Activated CD4-positive, alpha-beta T cell treated with anti-CD3 and anti-CD28 coated beads, Interleukin-2, amount 50 U/mL, for 4 hours (primary cell): ENCODE results near the gene SNX5.
A peak's percentile ranks its signal among the peaks of the same experiment; 100 is the strongest.

ENCODE experiments used
- DNase-seq, 2 experiments: peaks; one replicate each; pipeline ENCODE4 v3.0.0-alpha.2; 2020

SNX5 gene

DNA sequence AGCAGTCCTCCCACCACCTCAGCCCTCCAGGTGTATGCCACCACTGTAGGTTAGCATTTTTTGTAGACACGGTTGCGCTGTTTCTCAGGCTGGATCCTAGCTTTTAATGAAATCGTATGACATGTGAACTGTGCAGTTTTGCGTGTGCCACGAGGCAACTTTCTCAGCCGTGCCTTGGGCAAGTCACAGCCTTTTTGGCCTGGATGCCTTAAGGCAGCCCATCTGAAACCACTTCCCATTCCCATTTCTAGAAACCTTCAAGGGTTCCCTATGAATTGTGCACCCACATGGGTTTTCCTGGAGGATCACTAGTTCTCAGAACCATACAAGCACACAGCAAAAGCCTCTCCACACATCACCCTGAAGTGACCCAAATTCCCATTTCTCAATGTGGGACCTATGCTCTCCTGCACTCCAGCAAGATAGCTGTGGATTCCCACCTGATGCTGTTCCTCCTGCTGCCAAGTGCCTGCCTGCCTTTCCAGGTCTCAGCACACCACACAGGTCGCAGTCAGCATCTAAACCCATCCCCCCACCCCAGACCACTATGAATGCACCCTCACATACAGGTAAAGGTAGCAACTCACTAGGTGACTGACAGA, 28.9 kb downstream of the SNX5 start:
- DNase-seq = no peak

DNA sequence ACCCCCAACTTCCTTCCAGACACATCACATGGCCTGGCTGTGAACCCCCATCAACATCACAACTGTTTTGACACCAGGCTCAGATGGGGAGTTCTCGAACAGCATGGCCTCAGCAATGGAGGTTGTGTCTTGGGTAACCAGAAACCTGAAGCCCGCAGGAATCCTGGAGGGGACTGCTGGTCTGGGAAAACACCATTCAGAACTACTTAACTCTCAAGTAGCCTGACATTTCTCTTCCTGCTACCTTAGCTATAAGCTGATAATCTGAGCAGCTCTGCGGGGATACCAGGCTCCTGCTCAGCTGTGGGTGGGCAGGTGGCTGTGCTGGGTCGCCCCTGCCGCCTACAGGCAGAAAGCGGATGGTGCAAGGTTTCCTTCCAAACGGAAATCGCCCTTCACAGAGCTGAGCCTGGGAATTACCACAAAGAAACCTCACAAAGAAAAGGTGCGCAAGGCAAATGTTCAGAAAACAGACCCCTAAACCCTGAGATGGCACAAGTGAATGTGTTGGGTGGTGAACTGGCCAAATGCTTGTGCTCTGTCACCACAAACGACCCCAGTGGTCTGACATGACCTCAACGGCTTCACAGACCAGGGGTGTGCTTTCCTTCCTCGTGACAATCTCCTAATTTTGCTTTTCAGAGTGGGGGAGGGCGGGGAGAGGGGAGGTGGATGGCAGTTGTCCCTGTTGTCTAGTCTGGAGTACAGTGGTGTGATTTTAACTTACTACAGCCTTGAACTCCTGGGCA, 29.5 kb downstream of the SNX5 start:
- DNase-seq = peak; percentile 38 to 48

DNA sequence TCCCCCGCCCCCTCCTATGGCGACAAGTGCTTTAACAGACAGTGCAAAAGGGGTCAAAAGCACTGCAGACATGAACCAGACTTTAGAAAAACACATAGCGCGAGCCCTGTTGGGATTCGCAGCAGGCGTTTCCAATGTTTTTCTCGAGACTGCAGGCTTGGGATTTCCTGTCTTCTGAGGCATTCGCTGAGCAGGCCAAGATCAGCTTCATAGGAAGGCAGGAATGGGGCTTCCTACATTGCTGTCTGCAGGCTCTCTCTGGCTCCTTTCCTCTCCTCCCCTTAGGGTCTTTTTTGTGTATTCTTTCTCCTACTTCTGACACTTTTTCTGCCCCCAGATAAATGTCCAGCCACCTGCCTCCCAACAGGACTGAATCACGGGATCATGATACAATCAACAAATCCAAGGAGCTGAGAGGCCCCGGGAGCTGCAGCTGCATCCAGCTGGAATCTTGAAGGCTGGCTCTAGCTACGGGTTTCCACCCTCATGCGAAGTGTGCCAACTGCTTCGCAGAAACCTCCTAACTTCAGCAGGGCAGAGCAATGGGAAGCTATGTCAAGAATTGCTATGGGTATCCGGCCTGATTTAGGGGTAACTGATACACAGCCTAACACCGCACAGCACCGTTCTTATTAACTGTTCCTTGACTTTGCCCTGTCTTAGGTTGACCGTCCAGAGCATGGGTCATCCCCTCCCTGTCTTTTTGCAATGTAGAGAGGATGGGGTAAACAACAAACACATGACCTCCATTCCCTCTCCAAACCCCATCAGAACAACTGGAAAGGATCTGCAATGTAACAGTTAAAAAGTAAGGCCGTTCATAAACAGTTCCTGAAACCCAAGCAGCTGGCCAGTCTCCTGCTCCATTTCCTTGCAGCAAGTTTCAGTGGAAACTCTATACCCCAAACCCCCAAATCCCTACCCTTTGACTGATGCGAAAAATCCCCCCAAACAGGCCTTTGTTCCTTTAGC, 31.5 kb downstream of the SNX5 start:
- no peak for DNase-seq

DNA sequence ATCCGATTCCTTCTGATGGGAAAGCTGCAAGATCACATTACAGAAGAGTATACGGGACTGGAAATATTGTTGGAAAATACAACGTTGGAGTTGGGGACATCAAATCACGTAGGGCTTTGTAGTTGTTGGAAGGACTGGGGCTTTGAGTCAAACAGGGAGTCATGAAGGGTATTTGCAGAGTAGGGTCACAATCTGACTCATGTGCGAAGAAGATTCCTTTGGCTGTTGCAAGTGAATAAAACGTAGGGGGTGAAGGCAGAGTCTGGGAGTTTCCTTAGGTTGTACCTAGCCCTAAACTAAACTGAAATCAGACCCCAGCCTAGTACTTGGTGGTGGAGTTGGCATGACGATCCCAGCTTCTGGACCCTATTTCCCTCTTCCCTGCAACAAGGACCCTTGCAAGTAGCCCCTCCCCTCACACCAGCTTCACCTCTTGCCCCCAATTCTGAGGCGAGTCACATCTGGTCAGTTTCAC, 32.3 kb downstream of the SNX5 start:
- no peak for DNase-seq

DNA sequence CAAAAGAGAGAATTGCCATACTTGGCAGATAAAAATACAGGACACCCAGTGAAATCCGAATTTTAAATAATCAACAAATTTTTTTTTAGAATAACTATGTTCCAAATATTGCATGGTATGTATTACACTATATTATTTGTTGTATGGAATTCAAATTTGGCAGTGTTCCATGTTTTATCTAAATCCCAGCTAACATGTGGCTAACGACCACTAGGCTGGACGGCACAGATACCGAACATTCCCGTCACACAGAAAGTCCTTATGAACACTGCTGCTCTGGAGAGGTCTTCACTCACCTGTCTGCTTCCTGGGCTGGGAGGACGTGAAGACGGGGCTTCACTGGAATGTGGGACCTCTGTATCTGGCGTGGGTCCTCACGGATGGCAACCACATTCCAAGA, 32.8 kb downstream of the SNX5 start:
- no peak for DNase-seq

DNA sequence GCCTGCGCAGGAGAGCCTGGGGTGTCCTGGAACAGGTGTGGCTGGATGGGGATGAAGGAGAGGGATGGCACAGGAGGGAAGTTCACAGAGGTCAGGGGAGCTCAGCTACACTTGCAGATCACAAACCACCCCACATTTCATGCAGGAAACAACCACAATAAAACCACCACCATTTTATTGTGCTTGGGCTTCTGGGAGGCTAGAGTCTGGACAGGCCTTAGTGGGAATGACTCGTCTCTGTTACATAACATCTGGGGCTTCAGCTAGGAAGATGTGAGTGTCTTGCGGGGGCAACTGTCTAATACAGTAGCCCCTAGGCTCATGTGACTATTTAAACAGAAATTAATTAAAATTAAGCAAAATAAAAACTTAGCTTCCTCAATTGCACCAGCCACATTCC, 33.4 kb downstream of the SNX5 start:
- no peak for DNase-seq

DNA sequence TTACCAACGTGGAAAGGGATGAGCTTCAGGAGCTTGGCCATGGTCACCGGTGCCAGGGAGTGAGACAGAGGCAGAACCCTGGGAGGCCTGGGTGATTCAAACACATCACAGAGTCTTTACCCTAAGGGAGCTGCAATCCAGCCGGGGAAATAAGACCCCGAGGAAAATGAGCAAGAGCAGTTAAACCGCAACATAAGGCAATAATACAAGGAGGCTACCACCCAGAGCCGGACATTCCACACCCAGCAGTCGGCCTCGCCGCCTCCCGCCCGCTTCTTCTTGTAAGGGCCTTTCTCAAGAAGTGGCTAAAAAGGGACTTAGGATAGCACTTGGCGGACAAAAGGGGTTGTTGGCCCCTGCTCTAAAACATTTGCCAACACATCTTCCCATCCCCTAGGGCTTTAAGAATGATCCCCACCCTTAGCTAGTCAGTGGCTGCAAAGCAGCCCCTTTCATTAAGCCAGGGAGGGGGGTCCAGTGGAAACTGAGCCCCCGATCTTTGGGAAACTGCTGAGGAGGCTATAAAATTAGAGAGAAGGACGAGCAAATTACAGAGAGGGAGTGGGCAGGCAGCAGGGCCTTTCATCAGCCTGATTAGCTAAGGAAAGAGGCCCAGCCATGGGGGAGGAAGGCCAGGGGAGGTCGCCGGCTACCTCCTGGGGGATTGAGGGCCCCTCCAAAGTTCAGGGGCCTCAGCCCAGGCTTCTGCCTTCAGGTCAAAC, 34.3 kb downstream of the SNX5 start:
- no peak for DNase-seq

DNA sequence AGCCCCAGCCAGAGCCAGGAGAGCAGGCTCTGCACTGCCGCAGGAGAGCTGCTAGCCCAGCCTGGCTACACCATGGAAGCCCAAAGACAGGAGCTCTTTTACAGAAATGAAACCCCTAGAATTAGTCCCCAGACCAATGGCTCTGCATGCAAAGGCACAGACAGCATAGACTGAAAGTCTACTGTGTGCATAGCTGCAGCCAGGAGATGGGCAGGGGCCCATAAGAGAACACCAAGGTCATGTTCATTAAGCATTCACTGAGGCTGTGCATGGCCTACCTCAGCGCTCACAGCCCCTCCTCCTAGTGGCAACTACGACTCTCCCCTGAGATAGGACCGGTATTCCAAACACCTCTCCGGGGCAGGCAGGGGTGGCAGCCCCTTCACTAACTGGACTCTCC, 34.9 kb downstream of the SNX5 start:
- DNase-seq = no peak

DNA sequence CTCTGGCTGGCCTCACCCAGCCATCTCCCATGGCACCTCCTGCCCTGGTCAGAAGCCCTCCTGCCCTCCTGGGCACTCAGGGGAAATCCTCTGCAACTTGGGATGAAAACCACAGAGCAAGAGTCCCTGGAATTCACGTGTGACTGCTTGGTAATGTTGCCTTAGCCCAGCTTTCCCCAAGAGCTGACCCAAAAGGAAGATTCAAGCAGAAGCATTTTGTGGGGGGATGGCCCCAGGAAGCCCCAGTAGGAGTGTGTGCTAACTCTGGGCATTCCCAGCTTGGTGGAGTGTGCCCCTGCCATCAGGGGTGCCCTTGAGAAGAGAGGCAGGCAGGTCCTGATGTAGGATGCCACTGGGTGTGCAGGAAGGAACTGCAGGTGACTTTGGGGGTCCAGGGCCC, 35.5 kb downstream of the SNX5 start:
- no peak for DNase-seq

DNA sequence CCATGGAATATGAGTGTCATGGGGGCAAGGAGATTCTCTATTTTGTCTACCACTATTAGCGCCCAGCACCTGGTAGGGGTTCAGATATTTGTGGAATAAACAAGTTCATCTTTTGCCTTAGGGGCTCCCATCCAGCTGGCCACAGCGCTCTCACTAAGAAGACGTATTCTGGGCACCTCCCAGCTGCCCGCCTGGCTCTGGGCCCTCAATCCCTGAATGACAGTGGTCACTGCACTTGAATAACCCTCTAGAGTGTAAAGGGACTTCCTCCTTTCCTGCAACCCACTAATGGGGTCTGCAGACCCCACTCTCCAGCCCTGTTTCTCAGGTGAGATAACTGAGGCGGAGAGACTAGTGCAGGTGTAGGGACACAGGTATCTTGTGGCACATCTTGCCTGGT, 36.2 kb downstream of the SNX5 start:
- no peak for DNase-seq

DNA sequence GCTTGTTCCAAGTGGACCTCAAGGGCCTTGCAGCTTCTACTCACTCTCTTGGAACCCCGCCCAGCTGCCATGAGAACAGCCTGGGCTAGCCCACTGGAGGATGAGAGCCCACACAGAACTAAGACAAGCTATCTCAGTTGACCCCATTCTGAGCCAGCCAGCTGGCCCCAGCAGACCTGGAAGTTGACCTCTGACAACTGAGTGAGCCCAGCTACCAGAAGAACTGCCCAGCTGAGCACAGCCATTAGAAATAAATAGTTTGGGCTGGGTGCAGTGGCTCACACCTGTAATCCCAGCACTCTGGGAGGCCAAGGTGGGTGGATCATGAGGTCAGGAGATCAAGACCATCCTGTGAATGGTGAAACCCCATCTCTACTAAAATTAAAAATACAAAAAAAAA, 37.1 kb downstream of the SNX5 start:
- no peak for DNase-seq

DNA sequence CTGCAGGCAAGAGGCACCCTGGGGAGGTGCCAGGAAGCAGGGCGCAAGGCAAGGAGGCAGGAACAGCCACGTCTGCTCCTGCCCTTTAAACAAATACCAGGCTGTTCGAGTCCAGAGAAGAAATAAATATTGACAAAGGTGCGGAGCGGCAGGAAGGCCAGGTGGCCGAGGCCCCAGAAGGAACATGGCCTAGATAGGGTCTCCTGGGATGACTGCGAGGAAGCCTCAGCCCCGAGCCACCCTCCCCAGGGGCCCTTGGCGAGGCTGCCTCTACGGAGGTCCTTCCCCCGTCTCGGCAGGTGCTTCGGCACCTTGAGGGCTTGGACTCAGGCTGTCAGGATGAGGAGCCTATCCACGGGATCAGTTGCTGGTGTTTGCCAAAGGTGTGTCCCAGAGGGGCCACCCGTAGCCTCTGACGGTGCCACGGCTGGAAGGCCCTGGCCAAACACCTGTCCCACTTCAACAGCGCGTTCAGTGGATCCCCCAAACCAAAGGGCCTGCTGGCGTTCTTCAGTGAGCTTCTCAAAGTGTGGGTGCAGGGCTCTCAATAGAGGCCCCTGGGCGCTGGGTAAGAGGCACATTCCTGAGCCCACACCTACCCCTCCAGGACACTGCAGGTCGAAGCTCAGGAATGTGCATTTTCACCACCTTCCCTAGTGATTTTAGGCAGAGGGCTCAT, 39.8 kb downstream of the SNX5 start:
- no peak for DNase-seq

DNA sequence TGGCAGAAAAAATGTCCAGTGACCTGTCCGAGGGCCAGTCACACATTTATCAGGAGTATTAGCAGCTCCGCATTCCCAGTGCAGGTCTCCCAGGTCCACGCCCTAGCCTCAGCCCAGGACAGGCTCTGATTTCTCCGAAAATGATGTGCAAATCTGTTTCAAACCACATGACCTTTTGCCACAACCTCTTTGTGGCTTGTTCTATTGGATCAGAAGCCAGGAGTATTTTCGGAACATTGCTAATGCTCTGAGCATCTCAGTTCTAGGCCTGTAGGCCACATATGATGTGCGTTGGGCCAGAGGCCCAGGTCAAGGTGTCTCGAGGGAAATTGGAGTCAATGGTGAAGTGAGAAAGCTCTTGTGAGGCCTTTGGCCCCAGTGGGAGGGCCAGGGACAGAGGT, 40.4 kb downstream of the SNX5 start:
- no peak for DNase-seq

DNA sequence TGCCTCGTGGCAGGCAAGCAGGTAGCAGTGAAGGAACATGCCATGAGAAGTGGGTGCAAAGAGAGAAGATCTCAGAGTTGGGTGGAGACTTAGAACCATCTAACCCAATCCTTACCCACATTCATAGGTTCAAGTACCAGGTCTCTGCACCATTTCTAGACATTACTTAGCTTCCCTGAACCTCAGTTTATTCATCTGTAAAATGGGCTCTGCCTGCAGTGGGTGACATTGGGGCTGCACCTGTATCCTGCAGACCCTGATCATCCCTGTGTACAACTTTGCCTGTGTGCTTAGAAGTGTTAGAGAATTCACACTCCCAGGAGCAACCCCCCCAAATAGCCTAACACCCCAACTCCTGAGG, 42.7 kb downstream of the SNX5 start:
- no peak for DNase-seq

DNA sequence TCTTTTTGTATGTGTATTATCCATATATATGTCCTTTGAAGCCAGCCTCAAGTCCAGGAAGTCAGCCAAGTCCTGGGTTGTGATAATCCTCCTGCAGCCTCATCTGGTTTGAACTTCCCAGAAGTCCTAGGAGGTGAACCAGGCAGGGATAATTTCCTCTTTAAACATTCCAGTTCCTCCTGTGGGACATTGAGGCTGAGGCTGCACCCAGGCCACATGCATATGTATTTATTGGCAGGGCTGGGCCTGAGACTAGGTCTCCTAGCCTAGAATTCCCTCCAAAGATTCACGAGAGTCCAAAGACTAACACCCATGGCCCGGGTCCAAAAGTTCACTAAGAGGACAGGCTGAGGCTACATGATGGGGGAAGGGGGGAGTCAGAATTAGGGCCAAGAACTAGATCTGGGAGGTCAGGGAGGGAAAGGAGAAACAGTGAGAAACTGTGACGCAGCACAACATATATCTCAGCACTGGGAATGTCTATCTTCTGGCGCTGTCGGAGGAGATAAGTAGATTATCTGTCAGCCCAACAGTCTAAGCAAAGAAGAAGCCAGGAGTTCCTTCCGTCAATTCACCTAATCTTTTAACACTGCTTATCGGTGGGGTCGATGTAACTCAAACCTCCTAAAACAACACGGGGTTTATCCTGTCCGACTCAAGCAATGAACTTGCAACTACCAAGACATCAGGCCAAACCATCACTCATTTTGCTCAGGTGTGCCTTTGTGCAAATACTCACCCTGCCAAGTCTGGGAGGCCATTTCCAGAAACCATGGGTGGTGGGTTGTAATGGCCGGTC, 43.3 kb downstream of the SNX5 start:
- no peak for DNase-seq

DNA sequence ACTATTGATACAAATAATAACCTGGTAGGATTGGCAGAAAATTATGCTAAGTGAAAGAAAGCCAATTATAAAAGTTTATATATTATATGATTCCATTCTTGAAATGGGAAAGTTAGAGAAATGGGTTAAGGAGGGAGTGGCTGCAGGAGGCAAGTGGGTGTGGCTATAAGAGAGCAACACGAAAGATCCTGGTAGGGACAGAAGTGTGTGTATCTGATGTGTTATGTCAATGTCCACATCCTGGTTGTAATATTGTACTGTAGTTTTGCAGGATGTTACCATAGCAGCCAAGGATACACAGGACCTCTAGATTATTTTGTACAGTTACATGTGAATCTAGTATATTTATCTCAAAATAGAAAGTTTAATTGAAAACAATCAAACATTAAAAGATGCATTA, 46.8 kb downstream of the SNX5 start:
- no peak for DNase-seq

DNA sequence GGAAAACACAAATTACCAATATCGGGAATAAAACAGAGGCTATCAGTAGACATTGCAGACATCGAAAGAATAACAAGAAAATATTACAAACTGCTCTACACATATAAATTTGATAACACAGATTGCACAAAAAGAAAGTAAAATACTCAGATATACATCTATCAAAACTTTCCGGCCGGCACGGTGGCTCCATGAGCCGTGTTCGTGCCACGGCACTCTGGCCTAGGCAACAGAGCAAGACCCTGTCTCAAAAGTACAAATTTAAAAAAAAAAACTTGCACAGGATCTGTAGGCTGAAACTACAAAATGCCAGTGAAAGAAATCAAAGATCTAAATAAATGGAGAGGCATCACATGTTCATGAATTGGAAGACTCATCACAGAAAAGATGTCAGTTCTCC, 49.4 kb downstream of the SNX5 start:
- DNase-seq = no peak

DNA sequence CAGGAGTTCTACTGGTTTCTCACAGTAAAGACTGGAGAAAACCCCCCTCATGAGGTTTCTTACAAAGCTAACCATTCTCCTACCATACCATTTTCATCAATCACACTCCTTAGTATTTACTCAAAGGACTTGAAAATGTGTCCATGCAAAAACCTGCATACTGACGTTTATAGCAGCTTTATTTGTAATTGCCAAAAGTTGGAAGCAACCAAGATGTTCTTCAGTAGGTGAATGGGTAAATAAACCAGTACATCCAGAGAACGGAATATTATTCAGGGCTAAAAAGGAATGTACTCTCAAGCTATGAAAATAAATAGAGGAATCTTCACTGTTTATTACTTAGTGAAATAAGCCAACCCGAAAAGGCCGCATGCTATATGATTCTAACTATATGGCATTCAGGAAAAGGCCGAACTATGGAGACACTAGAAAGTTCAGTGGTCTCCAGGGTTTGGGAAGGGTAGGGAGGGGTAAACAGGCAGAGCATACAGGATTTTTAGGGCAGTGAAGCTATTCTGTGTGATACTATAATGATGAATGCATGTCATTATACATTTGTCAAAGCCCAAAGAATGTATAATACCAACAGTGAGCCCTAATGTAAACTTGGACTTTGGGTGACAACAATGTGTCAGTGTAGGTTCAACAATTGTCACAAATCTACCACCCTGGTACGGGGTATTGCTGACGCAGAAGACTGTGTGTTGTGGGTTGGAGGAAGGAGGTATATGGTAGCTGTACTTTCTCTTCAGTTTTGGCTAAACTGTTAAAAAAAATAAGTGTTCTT, 50.6 kb downstream of the SNX5 start:
- DNase-seq = no peak

DNA sequence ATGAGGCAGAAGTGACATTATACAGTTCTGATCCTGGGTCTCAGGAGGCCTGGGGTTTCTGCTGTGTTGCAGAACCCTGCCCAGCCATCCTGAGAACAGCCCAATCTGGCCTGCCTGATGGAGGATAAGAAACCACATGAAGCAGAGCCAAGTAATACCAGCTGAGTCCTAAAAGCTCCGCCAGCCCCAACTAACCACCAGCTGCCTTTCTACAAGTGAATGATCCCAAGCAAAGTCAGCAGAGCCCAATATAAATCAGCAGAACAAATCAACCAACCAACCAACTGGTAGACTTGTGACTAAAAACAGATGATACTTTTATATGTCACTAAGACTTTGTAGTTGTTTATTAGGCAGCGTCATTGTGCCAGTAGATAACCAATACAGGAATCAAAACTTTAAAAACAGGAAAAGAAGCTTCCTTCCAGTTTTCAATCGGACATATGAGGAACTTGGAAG, 52.1 kb downstream of the SNX5 start:
- DNase-seq = no peak

DNA sequence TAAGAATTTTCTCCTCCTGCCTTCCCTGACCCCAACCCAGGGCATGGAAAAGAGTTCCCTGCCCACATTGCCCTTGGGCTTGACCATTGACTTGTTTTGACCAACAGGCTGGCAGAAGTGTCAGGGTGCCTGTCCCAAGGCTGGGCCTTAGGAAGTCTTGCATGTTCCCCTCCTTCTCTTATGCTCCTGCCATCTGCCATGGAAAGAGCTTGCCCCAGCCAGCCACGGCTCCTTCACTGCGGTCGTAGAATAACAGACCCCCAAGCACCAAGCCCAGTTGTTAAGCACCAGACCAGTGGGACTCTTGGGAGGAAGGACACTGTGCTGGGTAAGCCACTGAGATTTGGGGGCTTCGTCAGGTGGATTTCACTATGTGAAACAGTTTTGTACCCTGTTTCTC, 53.6 kb downstream of the SNX5 start:
- DNase-seq = no peak

DNA sequence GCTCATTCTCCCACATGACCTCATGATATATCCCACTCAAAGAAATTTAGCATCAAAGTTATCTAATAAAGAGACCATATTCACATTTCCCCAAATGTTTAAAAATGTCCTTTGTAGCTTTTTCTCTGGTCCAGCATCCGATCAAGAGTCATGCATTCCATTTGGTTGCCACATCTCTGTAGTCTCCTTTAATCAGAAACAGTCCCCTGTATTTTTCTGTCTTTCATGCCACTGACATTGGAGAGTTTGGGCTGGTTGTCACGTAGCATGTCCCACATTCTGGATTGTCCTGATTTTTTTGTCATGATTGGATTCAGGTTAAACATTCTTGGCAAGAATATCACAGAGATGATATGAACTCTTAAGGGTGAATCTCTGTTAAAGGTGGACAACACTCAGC, 55.7 kb downstream of the SNX5 start:
- DNase-seq = no peak
